Left cardiac atrium (tissue), 4 donors: ENCODE data around the gene IQSEC2. TPM values are rescaled to one million over a fixed set of nuclear protein-coding genes. Genes with fewer than 3 reads are reported as not detected.

Experiments used
- ATAC-seq, 2 donors: fragments of 200-7000 bp; cut with Tn5 transposase; one replicate each; pipeline ENCODE4 v1.9.1; 2020; ENCODE audit warnings: mild to moderate bottlenecking in 2 of 2, moderate library complexity in 2 of 2
- DNase-seq: peaks from one replicate; pipeline ENCODE4 v3.0.0-alpha.2; 2020
- intact Hi-C, 2 donors: fragments of 100-400 bp; cut with DNase I; formaldehyde crosslinking; loops; one replicate each; pipeline versions ENCODE4 v1.14.1 to v1.15.1; 2022 to 2023
- long read RNA-seq: library from polyadenylated mRNA; unstranded; transcript quantifications from one replicate; pipeline ENCODE4 v2.0.0, GENCODE V29; 2021
- total RNA-seq, 2 donors: library from RNA; stranded (reverse); fragmentation: NEBNext Ultra II Directional; extraction: Animal tissue kit (Norgen Biotek cat#: 25700); gene quantifications; one replicate each; pipeline ENCODE4 v1.2.1, GENCODE V29; 2021
- donor health status: DM: no; HTN: yes; CAD: no.
- donor health status: DM: no; HTN: yes; CAD: no; lungs with severe emphysema.
- donor health status: DM: yes; HTN: yes; CAD: no.
- donor health status: Dilated cardiomyopathy.

The IQSEC2 gene
- total RNA-seq, result 10 to 100 TPM in 1 of 2 donors, 1 to 10 TPM in 1; 9.1 to 10.8 TPM
- long read RNA-seq, result 0 reads

- intact Hi-C loops, result no loop called here
- ATAC-seq (peak; percentile 88 to 94), DNase-seq (peak; percentile 87)
These were observed at the start of gene IQSEC2 for GRCh38 chrX:53281321-53281822. TSS of gene IQSEC2 (minus strand) at chrX:53281584.

- intact Hi-C loops, result no loop called here
- DNase-seq, result no peak
- ATAC-seq, result no peak
These were observed 48.9 kb upstream of the IQSEC2 start for GRCh38 chrX:53330331-53330730.

GRCh38 chrX:53324803-53325202 is 43.4 kb upstream of the IQSEC2 start:
- DNase-seq (no peak), ATAC-seq (no peak)
- intact Hi-C loops, result no loop called here

- ATAC-seq (no peak), DNase-seq (no peak)
- intact Hi-C loops, result no loop called here
These were observed 42.7 kb upstream of the IQSEC2 start for GRCh38 chrX:53324085-53324484.

DNA sequence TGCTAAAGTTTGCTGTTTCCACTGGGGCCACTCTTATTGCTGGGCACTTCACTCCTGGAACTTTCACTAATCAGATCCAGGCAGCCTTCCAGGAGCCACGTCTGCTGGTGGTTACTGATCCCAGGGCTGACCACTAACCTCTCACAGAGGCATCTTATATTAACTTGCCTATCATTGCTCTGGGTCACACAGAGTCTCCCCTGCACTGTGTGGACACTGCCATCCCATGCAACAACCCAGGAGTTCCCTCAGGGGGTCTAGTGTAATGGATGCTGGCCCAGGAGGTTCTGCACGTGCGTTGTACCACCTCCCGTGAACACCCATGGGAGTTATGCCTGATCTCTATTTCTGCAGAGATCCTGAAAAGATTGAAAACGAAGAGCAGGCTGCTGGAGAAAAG is 41.8 kb upstream of the IQSEC2 start:
- DNase-seq (no peak), ATAC-seq (no peak)
- intact Hi-C loops, result no loop called here

GRCh38 chrX:53321943-53322497 is 40.6 kb upstream of the IQSEC2 start:
- ATAC-seq (no peak), DNase-seq (no peak)
- intact Hi-C loops, result no loop called here

DNA sequence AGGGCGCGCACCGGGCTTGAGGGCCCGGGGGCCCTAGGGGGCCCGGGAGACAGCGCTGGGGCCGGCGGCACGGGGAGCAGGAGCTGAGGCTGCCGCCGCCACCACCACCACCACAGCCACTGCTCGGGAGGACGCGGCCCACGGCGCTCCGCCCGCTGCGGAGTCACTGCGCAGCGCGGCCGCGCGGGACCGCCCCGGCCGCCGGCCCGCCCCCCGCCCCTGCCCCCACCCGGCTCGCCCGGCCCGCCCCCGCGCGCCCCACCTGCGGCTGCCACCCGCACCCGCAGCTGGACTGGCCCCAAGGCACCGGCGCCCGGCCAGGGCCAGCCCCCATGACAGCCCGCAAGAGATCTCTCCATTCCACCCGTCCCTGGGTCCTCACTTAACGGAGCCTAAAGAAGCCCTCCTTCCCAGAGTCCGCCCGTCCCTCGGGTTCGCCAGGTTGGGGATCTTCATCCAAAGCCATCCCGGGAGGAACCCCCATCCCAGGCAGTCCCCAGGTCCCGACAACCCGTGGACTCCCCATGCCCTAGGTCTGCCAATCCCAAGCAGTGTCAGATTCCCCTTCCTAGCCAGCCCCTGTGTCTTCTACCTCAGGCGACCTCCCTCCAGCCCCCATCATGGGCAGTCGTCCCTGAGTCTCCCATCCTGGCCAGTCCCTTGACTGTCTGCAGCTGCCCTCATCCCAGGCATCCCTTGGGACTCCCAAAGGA is 40.0 kb upstream of the IQSEC2 start:
- ATAC-seq (peak; percentile 74 to 80), DNase-seq (no peak)
- intact Hi-C loops, result no loop called here

DNA sequence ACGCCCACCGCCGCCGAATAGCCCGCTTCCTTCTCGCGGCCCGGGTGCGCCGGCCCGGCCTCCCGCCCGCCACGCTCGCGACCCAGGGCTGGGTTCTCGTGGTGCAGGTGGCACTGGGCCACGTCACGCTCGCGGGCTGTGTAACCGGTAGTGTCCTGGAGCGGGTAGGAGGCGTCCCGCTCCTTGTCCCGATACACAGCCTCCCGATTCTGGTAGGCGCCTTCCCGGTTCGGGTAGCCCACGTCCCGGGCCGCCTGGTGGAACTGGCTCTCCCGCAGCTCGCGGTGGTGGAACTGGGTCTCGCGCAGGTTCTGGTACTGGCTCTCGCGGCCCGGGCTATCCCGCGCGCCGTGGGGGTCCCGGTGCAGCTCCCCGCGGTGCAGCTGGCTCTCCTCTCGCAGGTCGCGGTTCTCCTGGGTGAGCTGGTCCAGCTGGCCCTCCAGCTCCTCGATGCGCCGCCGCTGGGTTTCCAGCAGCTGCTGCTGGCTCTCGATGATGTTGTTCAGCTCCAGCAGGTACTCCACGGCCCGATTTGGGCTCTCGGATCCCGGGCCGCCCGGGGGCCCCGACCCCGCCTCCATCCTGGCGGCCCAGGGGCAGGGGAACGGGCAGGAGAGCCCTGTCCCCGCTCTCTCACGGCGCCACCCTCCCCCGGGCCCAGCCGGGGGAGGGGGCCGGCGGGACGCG is 39.3 kb upstream of the IQSEC2 start:
- peak; percentile 32 to 41 for ATAC-seq
- intact Hi-C loops, result no loop called here
- peak; percentile 29 for DNase-seq

DNA sequence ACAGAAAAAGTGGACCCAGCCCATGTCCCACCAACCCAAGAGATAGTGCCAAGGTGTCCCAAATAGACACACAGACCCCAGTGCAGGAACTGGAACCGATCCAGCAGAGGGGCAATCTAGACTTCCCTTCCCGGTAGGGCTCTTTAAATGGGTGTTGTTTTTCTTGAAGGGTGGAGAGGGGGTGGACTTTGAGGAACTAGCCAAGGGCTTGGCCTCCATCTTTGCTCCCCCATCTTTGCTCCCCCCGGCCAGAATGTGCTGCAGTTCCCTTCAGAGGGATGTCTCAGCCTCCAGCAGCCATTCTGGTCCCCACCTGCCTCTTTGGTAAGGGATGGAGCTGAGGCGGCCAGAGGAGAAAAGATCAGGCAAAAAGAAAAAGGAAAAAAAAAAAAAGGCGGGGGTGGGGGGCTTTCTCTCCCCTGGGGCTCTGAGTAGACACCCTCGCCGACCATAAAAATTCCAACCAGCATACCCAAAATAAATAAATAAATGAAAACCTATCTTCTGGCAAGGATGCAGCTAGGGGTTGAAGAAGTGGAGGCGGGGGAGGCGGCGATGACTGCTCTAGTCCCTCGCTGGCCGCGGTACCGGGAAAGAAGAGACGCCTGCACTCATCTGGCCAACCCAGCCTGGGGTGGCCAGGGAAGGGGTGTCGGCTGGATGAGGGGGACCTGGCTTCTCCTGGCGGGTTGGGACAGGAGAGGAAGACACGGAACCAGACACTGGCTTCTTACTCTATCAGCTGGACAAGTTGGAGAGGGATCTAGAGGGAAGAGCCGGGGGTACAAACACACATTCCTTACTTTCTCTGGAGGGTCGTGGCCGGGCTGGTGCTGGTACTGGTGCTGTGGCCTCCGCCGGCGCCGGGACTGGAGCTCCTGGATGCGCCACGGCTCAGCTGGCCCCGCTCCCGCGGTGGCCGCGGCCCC is 38.5 kb upstream of the IQSEC2 start:
- intact Hi-C loops, result loop anchor here (5.0 to 10.0 kb wide), 2 partner anchors 115 to 1737 kb away; partner anchors contain the start of gene HSD17B10 (in 1 of the 2)
- ATAC-seq, result peak in 1 of 2 donors; percentile 19
- DNase-seq, result no peak

- ATAC-seq (no peak), DNase-seq (no peak)
- intact Hi-C loops, result loop anchor here (5.0 to 10.0 kb wide), 2 partner anchors 116 to 1738 kb away; partner anchors contain the start of gene HSD17B10 (in 1 of the 2)
These were observed 37.5 kb upstream of the IQSEC2 start for GRCh38 chrX:53318766-53319353.

GRCh38 chrX:53317365-53318069 is 36.1 kb upstream of the IQSEC2 start:
- DNase-seq (peak; percentile 73), ATAC-seq (peak; percentile 72 to 76)
- intact Hi-C loops, result loop anchor here (2.0 to 10.0 kb wide), 3 partner anchors 117 to 1740 kb away; partner anchors contain the start of gene HSD17B10 (in 1 of the 2)

DNA sequence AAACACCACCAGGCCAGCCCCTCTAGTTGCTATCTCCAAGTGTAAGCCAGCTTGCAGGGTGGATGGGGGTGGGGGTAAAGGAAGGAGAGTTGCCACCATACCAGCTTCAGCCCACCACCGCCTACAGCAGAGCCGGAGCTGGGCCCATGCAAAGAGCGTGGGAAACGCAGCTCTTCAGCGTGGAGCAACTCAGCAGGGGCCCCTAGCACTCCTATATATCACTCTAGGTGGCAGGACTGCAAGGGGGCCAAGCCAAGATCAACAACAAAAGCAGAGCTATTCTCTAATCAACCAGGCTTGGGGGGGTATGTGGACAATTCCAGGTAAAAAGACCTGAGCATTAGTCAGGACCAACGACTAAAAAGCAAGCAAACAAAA is 35.5 kb upstream of the IQSEC2 start:
- intact Hi-C loops, result loop anchor here (2.0 to 10.0 kb wide), 3 partner anchors 118 to 1740 kb away; partner anchors contain the start of gene HSD17B10 (in 1 of the 2)
- no peak for DNase-seq
- no peak for ATAC-seq

DNA sequence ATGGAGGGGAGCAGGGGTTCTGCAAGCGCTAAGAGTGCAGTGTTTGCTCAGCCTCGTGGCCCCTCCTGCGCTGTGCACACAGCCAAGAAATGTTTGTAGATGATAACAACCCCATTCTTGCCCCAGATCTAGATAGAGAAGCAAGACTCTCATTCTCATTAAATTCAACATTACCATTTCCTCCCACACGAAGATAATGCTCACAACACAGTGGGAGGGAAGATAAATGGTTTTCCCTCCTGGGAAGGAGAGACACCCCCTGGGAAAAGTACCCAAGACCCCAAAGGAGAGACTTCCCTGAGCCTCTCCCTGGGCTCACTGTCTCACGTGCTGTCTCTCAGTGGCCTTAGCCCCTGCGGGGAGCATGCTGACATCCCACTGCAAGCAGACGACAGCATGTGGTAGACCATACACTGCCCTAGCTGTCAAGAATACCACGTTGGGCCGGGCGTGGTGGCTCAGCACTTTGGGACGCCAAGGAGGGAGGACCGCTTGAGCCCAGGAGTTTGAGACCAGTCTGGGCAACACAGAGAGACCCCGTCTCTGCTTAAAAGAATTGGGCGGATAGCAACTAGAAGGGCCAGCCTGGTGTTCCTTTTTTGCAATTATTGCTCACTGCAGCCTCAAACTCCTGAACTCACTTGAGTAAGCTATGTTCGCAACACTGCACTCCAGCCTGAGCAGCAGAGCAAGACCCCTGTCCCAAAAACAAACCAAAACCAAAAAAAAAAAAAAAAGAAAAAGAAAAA is 34.9 kb upstream of the IQSEC2 start:
- intact Hi-C loops, result loop anchor here (2.0 to 10.0 kb wide), 3 partner anchors 119 to 1741 kb away; partner anchors contain the start of gene HSD17B10 (in 1 of the 2)
- DNase-seq, result no peak
- ATAC-seq, result no peak

- DNase-seq (no peak), ATAC-seq (no peak)
- intact Hi-C loops, result loop anchor here in 1 of 2 donors (10.0 kb wide), 1 partner anchor 121 kb away; the partner anchor contains the start of gene HSD17B10
These were observed 32.3 kb upstream of the IQSEC2 start for GRCh38 chrX:53313728-53314105.

DNA sequence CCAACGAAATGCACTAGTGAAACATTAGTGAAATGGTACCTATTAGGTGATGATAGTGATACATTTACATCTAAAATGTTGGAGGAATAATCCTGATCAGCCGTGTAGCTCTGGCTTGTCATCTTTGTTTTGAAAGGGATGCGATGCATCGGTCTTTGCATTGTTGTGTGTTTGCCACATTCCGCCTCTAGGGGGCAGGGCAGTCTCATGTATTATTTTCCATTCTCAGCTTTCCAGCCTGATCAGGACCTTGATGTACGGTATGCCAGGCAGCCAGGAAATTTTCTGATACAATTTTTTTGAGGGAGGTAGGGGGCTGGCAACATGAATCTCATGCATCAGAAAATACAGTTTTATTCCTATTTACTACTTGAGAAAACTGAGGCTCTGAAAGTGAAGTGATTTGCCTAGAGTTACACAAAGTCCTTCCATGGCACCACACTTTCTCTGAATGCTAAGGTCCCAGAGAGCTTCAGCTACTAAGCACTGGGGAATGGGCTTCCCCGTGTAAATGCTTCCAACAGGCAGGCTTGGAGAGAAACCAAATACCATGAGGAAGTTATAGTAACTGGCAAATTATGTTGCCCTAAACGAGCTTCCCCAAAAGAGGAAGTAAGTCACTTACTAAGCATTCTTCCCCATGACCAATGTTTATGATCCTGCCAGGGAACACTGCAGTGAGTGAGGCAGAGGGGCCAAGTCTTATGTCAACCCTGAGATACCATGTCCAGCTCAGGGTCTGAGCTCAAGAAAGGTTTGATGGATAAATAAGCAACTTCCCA is 31.8 kb upstream of the IQSEC2 start:
- DNase-seq, result peak; percentile 56
- ATAC-seq, result peak; percentile 66 to 73
- intact Hi-C loops, result loop anchor here in 1 of 2 donors (10.0 kb wide), 1 partner anchor 122 kb away; the partner anchor contains the start of gene HSD17B10

DNA sequence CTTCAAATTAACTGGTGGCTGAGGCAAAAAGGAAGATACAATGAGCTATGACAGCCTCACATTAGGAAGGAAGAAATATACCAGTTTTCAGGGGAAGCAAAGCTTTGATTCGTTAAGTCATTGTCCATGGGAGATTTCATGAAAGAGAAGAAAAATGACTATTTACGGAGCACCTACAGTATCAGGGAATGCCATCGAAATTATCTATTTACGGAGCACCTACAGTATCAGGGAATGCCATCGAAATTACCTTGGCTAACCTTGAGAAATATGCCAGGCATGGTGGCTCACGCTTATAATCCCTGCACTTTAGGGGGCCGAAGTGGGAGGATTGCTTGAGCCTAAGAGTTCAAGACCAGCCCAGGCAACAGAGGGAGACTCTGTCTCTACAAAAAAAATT is 28.5 kb upstream of the IQSEC2 start:
- DNase-seq (no peak), ATAC-seq (no peak)
- intact Hi-C loops, result loop anchor here in 1 of 2 donors (10.0 kb wide), 1 partner anchor 125 kb away; the partner anchor contains the start of gene HSD17B10
